ENCODE results near the gene ALMS1. TPM values are rescaled to one million over a fixed set of nuclear protein-coding genes. Genes with fewer than 3 reads are reported as not detected.
"Not testable (repeated sequence)": the region's sequence is repeated elsewhere in the genome, so short reads cannot be mapped to it uniquely, and the experiment has no call there.

Gene ALMS1
- polyA plus RNA-seq, 3 donors = 0.55 to 5.2 (median 0.64) TPM

- no peaks in the 10 kb centered on the region for H3K27me3 ChIP-seq (ENCODE audit: control insufficient read depth in 2 of 2, insufficient read depth in 2 of 2, low read length in 2 of 2)
- no peak overlapping the region for H2AFZ ChIP-seq (ENCODE audit: insufficient read depth, low read depth, low read length, poor library complexity, severe bottlenecking)
- peaks cover 3 to 18% of the 10 kb centered on the region in 2 donors for H3K36me3 ChIP-seq (replicated peaks in 1 of 2; ENCODE audit: control insufficient read depth in 1 of 2, insufficient read depth in 2 of 2, low read length in 2 of 2)
- H3K4me1 Mint-ChIP-seq = no peaks in the 10 kb centered on the region
- H3K36me3 Mint-ChIP-seq = peaks cover 26 to 28% of the 10 kb centered on the region in 2 donors
- H4K20me1 ChIP-seq (ENCODE audit: insufficient read depth, low read length) = no peaks in the 10 kb centered on the region
- H3K27ac ChIP-seq (ENCODE audit: low read depth in 1 of 2, low read length in 2 of 2) = no peak overlapping the region
- WGBS (ENCODE audit: insufficient coverage) = 100% methylated on average over 1 of the region's 5 CpGs
- H3K9me3 Mint-ChIP-seq = peaks cover 0 to 1% (median 0%) of the 10 kb centered on the region in 7 donors
- H3K79me2 ChIP-seq (ENCODE audit: insufficient read depth, low read length) = no peaks in the 10 kb centered on the region
- H3K4me1 ChIP-seq (ENCODE audit: control insufficient read depth in 1 of 2, insufficient read depth in 2 of 2, low read length in 2 of 2) = no peaks in the 10 kb centered on the region
- no peak for DNase-seq
- H3K9me3 ChIP-seq (replicated peaks in 1 of 2; ENCODE audit: control insufficient read depth in 1 of 2, insufficient read depth in 1 of 2, low read length in 2 of 2) = no peaks in the 10 kb centered on the region
- no peaks in the 10 kb centered on the region for H3K27me3 Mint-ChIP-seq (ENCODE audit: low read depth in 3 of 3)
- no peak overlapping the region for H3K9ac ChIP-seq (ENCODE audit: insufficient read depth, low read length, poor library complexity, severe bottlenecking)
- intact Hi-C loops (cut with micrococcal nuclease) = no loop called here
- no peak overlapping the region for H3K27ac Mint-ChIP-seq
- no peak overlapping the region for H3K4me2 ChIP-seq (replicated peaks; ENCODE audit: extremely low read depth, low read length, poor library complexity, severe bottlenecking)
- no peak overlapping the region for H3K4me3 ChIP-seq (replicated peaks in 1 of 3; ENCODE audit: low read depth in 2 of 3, low read length in 3 of 3)
- H3K4me3 Mint-ChIP-seq = no peak overlapping the region
- no peak for TF ChIP-seq CTCF (IDR thresholded peaks at IDR 0.05)
Measured at GRCh38 chr2:73601780-73602179, 216.1 kb downstream of the ALMS1 start.

GRCh38 chr2:73603099-73603588 lies 217.5 kb downstream of the ALMS1 start:
- H3K27me3 Mint-ChIP-seq (ENCODE audit: low read depth in 3 of 3); H3K79me2 ChIP-seq (ENCODE audit: insufficient read depth, low read length); H3K27ac Mint-ChIP-seq; intact Hi-C loops (cut with micrococcal nuclease); DNase-seq; H3K9me3 ChIP-seq (replicated peaks in 1 of 2; ENCODE audit: control insufficient read depth in 1 of 2, insufficient read depth in 1 of 2, low read length in 2 of 2); H3K4me3 Mint-ChIP-seq; H3K9me3 Mint-ChIP-seq; H3K4me2 ChIP-seq (replicated peaks; ENCODE audit: extremely low read depth, low read length, poor library complexity, severe bottlenecking); H3K4me3 ChIP-seq (replicated peaks in 1 of 3; ENCODE audit: low read depth in 2 of 3, low read length in 3 of 3); H3K27me3 ChIP-seq (ENCODE audit: control insufficient read depth in 2 of 2, insufficient read depth in 2 of 2, low read length in 2 of 2); H2AFZ ChIP-seq (ENCODE audit: insufficient read depth, low read depth, low read length, poor library complexity, severe bottlenecking); H3K9ac ChIP-seq (ENCODE audit: insufficient read depth, low read length, poor library complexity, severe bottlenecking); H3K4me1 Mint-ChIP-seq; H3K27ac ChIP-seq (ENCODE audit: low read depth in 1 of 2, low read length in 2 of 2); H3K4me1 ChIP-seq (ENCODE audit: control insufficient read depth in 1 of 2, insufficient read depth in 2 of 2, low read length in 2 of 2); H4K20me1 ChIP-seq (ENCODE audit: insufficient read depth, low read length): not testable (repeated sequence)
- WGBS (ENCODE audit: insufficient coverage) = 75% methylated on average over 2 of the region's 4 CpGs
- H3K36me3 ChIP-seq (replicated peaks in 1 of 2; ENCODE audit: control insufficient read depth in 1 of 2, insufficient read depth in 2 of 2, low read length in 2 of 2) = peaks cover 3 to 18% of the 10 kb centered on the region in 2 donors
- peaks cover 26 to 28% of the 10 kb centered on the region in 2 donors for H3K36me3 Mint-ChIP-seq

GRCh38 chr2:73604589-73604988 lies 219.0 kb downstream of the ALMS1 start:
- 100% methylated on average over 2 of the region's 2 CpGs for WGBS (ENCODE audit: insufficient coverage)
- H3K4me2 ChIP-seq (replicated peaks; ENCODE audit: extremely low read depth, low read length, poor library complexity, severe bottlenecking); H3K9me3 ChIP-seq (replicated peaks in 1 of 2; ENCODE audit: control insufficient read depth in 1 of 2, insufficient read depth in 1 of 2, low read length in 2 of 2); H3K4me1 Mint-ChIP-seq; H3K27ac Mint-ChIP-seq; H3K79me2 ChIP-seq (ENCODE audit: insufficient read depth, low read length); DNase-seq; H3K27ac ChIP-seq (ENCODE audit: low read depth in 1 of 2, low read length in 2 of 2); H3K4me3 Mint-ChIP-seq; H3K4me3 ChIP-seq (replicated peaks in 1 of 3; ENCODE audit: low read depth in 2 of 3, low read length in 3 of 3); H3K27me3 ChIP-seq (ENCODE audit: control insufficient read depth in 2 of 2, insufficient read depth in 2 of 2, low read length in 2 of 2); H3K9me3 Mint-ChIP-seq; H2AFZ ChIP-seq (ENCODE audit: insufficient read depth, low read depth, low read length, poor library complexity, severe bottlenecking); H3K27me3 Mint-ChIP-seq (ENCODE audit: low read depth in 3 of 3); intact Hi-C loops (cut with micrococcal nuclease); H3K4me1 ChIP-seq (ENCODE audit: control insufficient read depth in 1 of 2, insufficient read depth in 2 of 2, low read length in 2 of 2); H4K20me1 ChIP-seq (ENCODE audit: insufficient read depth, low read length); H3K9ac ChIP-seq (ENCODE audit: insufficient read depth, low read length, poor library complexity, severe bottlenecking): not testable (repeated sequence)
- H3K36me3 ChIP-seq (replicated peaks in 1 of 2; ENCODE audit: control insufficient read depth in 1 of 2, insufficient read depth in 2 of 2, low read length in 2 of 2) = peaks cover 3 to 18% of the 10 kb centered on the region in 2 donors
- peaks cover 24 to 34% of the 10 kb centered on the region in 2 donors for H3K36me3 Mint-ChIP-seq
